OCI-M2 (cell line): ENCODE measurements around the gene MPV17L2.
"Not testable (repeated sequence)": the region's sequence is repeated elsewhere in the genome, so short reads cannot be mapped to it uniquely, and the experiment has no call there.

Experiments used
- DNase-seq: peaks from one replicate; lab custom pipeline; 2025; ENCODE audit not compliant: unreplicated experiment; lab: John Stamatoyannopoulos, UW

The MPV17L2 gene

DNA sequence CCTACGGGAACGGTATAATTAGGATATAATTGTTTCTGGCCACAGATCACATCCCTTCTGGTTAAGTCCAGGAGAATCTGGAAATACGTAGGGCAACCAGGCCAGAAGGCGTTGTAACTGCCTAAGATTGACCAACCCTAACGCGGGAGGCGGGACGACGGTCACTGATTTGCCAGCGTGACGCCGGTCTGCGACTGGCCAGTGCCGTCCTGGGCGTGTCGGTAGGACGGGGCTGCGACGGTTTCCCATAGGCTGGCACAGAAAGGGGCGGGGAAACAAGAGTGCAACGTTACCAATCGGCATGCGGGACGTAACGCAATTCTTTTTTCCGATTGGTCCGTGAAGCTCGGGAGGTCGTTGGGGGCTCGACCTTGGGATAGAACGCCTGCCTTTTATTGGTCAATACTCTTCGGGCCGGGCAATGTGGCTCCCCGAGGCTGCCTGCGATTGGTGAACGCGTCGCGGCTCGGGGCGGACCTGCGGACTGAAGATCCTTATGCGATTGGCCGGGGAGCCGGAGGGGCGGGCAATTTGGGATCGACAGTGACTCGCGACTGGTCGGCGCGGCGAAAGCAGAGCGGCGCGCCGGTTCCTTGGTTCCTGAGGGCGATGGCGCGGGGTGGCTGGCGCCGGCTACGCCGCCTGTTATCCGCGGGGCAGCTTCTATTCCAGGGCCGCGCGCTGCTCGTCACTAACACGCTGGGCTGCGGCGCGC, at the start of gene MPV17L2:
Gene MPV17L2, plus strand, starts transcription at position 546 of the 715 bp plus-strand sequence. Its CDS starts 64 bp downstream, at position 610.
- peak; percentile 97 for DNase-seq

GRCh38 chr19:18143902-18144301, 49.1 kb upstream of the MPV17L2 start:
- DNase-seq: no peak

DNA sequence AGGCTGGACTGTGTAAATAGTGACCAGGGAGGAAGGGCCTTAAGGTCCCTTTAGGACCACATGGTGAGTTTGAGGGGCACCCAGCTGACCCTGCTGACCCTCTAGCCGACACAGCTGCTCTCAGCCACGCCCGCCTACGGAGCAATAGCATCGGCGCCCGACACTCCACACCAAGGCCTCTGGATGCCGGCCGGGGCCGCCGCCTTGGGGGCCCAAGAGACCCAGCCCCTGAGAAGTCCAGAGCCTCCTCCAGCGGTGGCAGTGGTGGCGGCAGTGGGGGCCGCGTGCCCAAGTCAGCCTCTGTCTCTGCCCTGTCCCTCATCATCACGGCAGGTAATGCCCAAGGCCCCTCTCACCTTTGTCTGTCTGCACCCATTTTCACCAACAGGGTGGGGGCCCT, 48.7 kb upstream of the MPV17L2 start:
- no peak for DNase-seq

DNA sequence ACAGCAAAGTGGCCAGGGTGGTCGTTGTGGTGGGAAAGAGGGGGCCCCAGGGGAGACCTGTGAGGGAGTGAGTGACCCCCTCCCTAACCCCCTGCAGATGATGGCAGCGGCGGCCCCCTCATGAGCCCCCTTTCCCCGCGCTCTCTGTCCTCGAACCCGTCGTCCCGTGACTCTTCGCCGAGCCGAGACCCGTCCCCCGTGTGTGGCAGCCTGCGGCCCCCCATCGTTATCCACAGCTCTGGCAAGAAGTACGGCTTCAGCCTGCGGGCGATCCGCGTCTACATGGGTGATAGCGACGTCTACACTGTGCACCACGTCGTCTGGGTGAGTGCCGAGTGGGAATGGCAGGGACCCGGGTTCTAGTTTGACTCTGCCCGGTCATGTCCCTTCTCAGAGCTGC, 48.1 kb upstream of the MPV17L2 start:
- no peak for DNase-seq

- no peak for DNase-seq
These were observed 47.5 kb upstream of the MPV17L2 start for GRCh38 chr19:18145391-18145999.

GRCh38 chr19:18147396-18147795, 45.6 kb upstream of the MPV17L2 start:
- DNase-seq: no peak

- DNase-seq: no peak
These were observed 43.4 kb upstream of the MPV17L2 start for GRCh38 chr19:18149596-18149975.

GRCh38 chr19:18150776-18151624, 42.0 kb upstream of the MPV17L2 start:
- DNase-seq: no peak

GRCh38 chr19:18152442-18152816, 40.6 kb upstream of the MPV17L2 start:
- peak; percentile 98 for DNase-seq

GRCh38 chr19:18152817-18153555, 40.0 kb upstream of the MPV17L2 start, which contains the start of gene PIK3R2:
Gene PIK3R2, plus strand, starts transcription at chr19:18153163. Its CDS starts 2,717 bp downstream, at chr19:18155880.
- DNase-seq: peak; percentile 98

GRCh38 chr19:18153556-18154134, 39.4 kb upstream of the MPV17L2 start:
- no peak for DNase-seq

GRCh38 chr19:18155095-18156087, 37.6 kb upstream of the MPV17L2 start:
- no peak for DNase-seq

DNA sequence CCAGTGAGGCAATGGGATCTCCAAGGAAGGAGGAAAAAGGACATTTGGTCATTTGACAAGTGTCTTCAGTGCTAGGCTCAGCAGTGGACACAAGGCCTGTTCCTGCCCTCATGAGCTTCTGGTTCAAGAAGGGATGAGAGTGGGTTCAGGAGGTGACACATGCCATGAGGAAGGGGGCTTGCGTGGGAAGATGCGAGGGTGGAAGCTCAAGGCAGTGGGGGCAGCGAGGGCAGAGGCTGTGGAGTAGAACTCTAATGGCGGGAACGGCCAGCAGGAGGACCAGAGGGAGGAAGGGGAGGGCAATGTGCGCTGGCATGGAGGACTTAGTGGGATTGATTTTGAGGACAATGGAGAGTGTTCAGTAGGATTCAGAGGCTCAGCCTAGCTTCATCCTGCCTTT, 36.8 kb upstream of the MPV17L2 start:
- DNase-seq: no peak

GRCh38 chr19:18156841-18157464, 36.1 kb upstream of the MPV17L2 start:
- no peak for DNase-seq

- no peak for DNase-seq
These were observed 35.5 kb upstream of the MPV17L2 start for GRCh38 chr19:18157465-18158063.

GRCh38 chr19:18158467-18158866, 34.6 kb upstream of the MPV17L2 start:
- DNase-seq: no peak

DNA sequence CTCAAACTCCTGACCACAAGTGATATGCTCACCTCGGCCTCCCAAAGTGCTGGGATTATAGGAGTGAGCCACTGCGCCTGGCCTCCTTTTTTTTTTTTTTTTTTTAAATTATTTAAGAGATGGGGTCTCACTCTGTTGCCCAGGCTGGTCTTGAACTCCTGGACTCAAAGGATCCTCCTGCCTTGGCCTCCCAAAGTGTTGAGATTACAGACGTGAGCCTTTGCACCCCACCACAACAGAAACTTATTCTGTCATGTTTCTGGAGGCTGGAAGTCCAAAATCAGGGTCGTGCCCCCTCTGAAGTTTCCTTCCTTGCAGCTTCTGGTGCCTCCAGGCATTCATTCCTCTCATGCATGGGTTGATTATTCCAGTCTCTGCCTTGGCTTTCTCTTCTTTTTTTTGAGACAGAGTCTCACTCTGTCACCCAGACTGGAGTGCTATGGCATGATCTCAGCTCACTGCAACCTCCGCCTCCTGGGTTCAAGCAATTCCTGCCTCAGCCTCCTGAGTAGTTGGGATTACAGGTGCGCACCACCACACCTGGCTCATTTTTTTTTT, 33.9 kb upstream of the MPV17L2 start:
- not testable (repeated sequence) for DNase-seq

DNA sequence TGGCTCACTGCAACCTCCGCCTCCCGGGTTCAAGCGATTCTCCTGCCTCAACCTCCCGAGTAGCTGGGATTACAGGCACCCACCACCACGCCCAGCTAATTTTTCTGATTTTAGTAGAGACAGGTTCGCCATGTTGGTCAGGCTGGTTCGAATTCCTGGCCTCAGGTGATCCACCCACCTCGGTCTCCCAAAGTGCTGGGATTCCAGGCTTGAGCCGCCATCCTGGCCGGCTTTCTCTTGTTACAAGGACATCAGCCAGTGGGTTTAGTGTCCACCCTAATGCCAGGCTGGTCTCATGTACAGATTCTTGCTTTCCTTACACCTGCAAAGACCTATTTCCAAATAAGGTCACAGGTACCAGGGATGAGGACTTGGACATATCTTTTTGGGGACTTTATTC, 33.2 kb upstream of the MPV17L2 start:
- no peak for DNase-seq
